Measurements from ENCODE around the gene HSD17B2.

DNA sequence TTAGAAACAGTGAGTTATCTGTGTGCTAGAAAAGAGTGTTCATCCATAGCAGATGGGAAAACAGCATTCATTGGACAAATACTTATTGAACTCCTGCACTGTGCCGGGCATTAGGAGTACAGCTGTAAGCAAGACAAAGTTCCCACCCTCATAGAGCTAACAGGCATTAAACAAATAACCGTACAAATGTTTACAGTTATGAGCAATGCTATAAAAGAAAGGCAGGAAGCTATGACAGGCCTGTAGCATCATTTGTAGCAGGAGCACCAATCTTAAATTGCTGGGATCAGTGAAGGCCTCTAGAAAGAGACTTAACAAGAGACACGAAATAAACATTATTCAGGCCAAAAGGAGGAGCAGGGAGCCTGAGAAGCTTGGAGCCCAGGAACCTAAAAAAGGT is 39.4 kb upstream of the HSD17B2 start:
- TF ChIP-seq RAD21 (IDR thresholded peaks at IDR 0.05; ENCODE audit: low read depth): no peak
- TF ChIP-seq, protein P1, sequence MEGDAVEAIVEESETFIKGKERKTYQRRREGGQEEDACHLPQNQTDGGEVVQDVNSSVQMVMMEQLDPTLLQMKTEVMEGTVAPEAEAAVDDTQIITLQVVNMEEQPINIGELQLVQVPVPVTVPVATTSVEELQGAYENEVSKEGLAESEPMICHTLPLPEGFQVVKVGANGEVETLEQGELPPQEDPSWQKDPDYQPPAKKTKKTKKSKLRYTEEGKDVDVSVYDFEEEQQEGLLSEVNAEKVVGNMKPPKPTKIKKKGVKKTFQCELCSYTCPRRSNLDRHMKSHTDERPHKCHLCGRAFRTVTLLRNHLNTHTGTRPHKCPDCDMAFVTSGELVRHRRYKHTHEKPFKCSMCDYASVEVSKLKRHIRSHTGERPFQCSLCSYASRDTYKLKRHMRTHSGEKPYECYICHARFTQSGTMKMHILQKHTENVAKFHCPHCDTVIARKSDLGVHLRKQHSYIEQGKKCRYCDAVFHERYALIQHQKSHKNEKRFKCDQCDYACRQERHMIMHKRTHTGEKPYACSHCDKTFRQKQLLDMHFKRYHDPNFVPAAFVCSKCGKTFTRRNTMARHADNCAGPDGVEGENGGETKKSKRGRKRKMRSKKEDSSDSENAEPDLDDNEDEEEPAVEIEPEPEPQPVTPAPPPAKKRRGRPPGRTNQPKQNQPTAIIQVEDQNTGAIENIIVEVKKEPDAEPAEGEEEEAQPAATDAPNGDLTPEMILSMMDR (IDR thresholded peaks at IDR 0.05 in 2 of 3, conservative IDR thresholded peaks at IDR 0.05 in 1 of 3; ENCODE audit: borderline replicate concordance in 1 of 3, insufficient read depth in 1 of 3, low read depth in 2 of 3, low read length in 2 of 3): no peak
- TF ChIP-seq, protein P2, sequence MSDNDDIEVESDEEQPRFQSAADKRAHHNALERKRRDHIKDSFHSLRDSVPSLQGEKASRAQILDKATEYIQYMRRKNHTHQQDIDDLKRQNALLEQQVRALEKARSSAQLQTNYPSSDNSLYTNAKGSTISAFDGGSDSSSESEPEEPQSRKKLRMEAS (IDR thresholded peaks at IDR 0.05): no peak
- TF ChIP-seq, protein P3, sequence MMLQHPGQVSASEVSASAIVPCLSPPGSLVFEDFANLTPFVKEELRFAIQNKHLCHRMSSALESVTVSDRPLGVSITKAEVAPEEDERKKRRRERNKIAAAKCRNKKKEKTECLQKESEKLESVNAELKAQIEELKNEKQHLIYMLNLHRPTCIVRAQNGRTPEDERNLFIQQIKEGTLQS (IDR thresholded peaks at IDR 0.05): no peak
- TF ChIP-seq POLR2A (IDR thresholded peaks at IDR 0.05; ENCODE audit: borderline replicate concordance, extremely low read depth, insufficient read depth, insufficient read length): no peak
- TF ChIP-seq EZH2 (IDR thresholded peaks at IDR 0.05): no peak
